Immature natural killer cell (primary cell): ENCODE measurements around the gene RAET1L. TPM values are rescaled to one million over a fixed set of nuclear protein-coding genes. Genes with fewer than 3 reads are reported as not detected.
"Not testable (repeated sequence)": the region's sequence is repeated elsewhere in the genome, so short reads cannot be mapped to it uniquely, and the experiment has no call there.

Source experiments
- DNase-seq, 3 donors: peaks; one replicate each; pipeline ENCODE4 v3.0.0; 2022; ENCODE audit warnings: mixed read lengths in 1 of 3
- H3K27ac Mint-ChIP-seq, 6 donors: one replicate each; pipeline ENCODE4 v1.8.0; 2020; ENCODE audit warnings: mixed read lengths in 6 of 6, mild to moderate bottlenecking in 5 of 6, inconsistent platforms in 4 of 6, moderate library complexity in 3 of 6
- H3K27me3 Mint-ChIP-seq, 3 donors: one replicate each; pipeline ENCODE4 v1.8.0; 2020 to 2021; ENCODE audit warnings: low read depth in 3 of 3, mild to moderate bottlenecking in 3 of 3, mixed read lengths in 3 of 3, moderate library complexity in 3 of 3, inconsistent platforms in 1 of 3
- H3K36me3 Mint-ChIP-seq, 3 donors: one replicate each; pipeline ENCODE4 v1.8.0; 2020; ENCODE audit warnings: mixed read lengths in 3 of 3, inconsistent platforms in 2 of 3, mild to moderate bottlenecking in 2 of 3
- H3K4me1 Mint-ChIP-seq, 2 donors: one replicate each; pipeline ENCODE4 v1.8.0; 2020; ENCODE audit warnings: inconsistent platforms in 2 of 2, mild to moderate bottlenecking in 2 of 2, mixed read lengths in 2 of 2, moderate library complexity in 1 of 2
- H3K4me3 Mint-ChIP-seq, 5 donors: one replicate each; pipeline ENCODE4 v1.8.0; 2020; ENCODE audit warnings: mild to moderate bottlenecking in 5 of 5, mixed read lengths in 5 of 5, inconsistent platforms in 3 of 5, moderate library complexity in 3 of 5
- H3K9me3 Mint-ChIP-seq, 6 donors: one replicate each; pipeline ENCODE4 v1.8.0; 2020; ENCODE audit warnings: mild to moderate bottlenecking in 6 of 6, mixed read lengths in 6 of 6, inconsistent platforms in 4 of 6, moderate library complexity in 3 of 6
- polyA plus RNA-seq, 3 donors: library from polyadenylated mRNA; unstranded; fragments of 300-500 nt; fragmentation: Illumina TruSeq; gene quantifications; one replicate each; pipeline ENCODE4 v1.2.3, GENCODE V29; 2021

Gene RAET1L
- polyA plus RNA-seq, 3 donors from 2014 or later = not detected

GRCh38 chr6:150004783-150005717, 20.3 kb downstream of the RAET1L start:
- peak; percentile 87 to 89 (median 88) for DNase-seq
- Mint-ChIP-seq H3K4me1 (peaks cover 39 to 50% of the 10 kb centered on the region in 2 donors), H3K27me3 (peaks cover 2 to 12% (median 9%) of the 10 kb centered on the region in 3 donors), H3K9me3 (no peaks in the 10 kb centered on the region), H3K36me3 (no peaks in the 10 kb centered on the region), H3K27ac (peak overlapping the region; percentile 72 to 97 (median 94)), H3K4me3 (peak overlapping the region; percentile 91 to 97 (median 96))

- Mint-ChIP-seq H3K4me3 (peak overlapping the region; percentile 91 to 97 (median 96)), H3K9me3 (no peaks in the 10 kb centered on the region), H3K4me1 (peaks cover 39 to 50% of the 10 kb centered on the region in 2 donors), H3K27ac (peak overlapping the region; percentile 41 to 97 (median 90)), H3K27me3 (peaks cover 2 to 12% (median 9%) of the 10 kb centered on the region in 3 donors), H3K36me3 (peaks cover 0 to 4% (median 0%) of the 10 kb centered on the region in 3 donors)
- peak; percentile 36 to 67 (median 41) for DNase-seq
These were observed 21.1 kb downstream of the RAET1L start for GRCh38 chr6:150004101-150004782.

DNA sequence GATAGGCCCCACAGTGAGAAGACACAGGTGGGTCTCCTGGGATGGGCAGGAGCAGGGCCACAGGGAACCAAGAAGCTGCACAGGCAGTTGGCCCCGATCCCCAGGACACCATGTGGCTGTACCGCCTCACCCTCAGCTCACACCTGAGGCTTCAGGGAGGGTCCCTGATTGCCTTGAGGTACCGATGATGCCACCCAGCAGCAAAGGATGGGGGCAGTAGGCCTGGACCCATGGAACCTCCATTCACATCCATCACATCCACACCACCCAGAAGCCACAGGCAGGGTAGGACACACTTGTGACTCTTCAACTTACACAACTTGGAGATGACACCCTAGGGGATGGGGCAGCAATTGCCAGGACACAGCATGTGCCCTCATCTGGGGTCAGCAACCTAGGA, 21.7 kb downstream of the RAET1L start:
- peaks cover 39 to 50% of the 10 kb centered on the region in 2 donors for H3K4me1 Mint-ChIP-seq
- H3K4me3 Mint-ChIP-seq = peak overlapping the region; percentile 91 to 97 (median 96)
- not testable (repeated sequence) for DNase-seq, H3K36me3 Mint-ChIP-seq, H3K9me3 Mint-ChIP-seq
- peak overlapping the region in 3 of 6 donors; percentile 41 to 97 (median 92) for H3K27ac Mint-ChIP-seq
- peaks cover 2 to 11% (median 9%) of the 10 kb centered on the region in 3 donors for H3K27me3 Mint-ChIP-seq

- H3K4me3 Mint-ChIP-seq = peak overlapping the region in 1 of 5 donors; percentile 29
- no peaks in the 10 kb centered on the region for H3K9me3 Mint-ChIP-seq
- peaks cover 39 to 50% of the 10 kb centered on the region in 2 donors for H3K4me1 Mint-ChIP-seq
- DNase-seq = no peak
- H3K27ac Mint-ChIP-seq = peak overlapping the region in 1 of 6 donors; percentile 20
- H3K36me3 Mint-ChIP-seq = peaks cover 0 to 4% (median 0%) of the 10 kb centered on the region in 3 donors
- peaks cover 2 to 9% (median 4%) of the 10 kb centered on the region in 3 donors for H3K27me3 Mint-ChIP-seq
These were observed 22.6 kb downstream of the RAET1L start for GRCh38 chr6:150002710-150003109.

DNA sequence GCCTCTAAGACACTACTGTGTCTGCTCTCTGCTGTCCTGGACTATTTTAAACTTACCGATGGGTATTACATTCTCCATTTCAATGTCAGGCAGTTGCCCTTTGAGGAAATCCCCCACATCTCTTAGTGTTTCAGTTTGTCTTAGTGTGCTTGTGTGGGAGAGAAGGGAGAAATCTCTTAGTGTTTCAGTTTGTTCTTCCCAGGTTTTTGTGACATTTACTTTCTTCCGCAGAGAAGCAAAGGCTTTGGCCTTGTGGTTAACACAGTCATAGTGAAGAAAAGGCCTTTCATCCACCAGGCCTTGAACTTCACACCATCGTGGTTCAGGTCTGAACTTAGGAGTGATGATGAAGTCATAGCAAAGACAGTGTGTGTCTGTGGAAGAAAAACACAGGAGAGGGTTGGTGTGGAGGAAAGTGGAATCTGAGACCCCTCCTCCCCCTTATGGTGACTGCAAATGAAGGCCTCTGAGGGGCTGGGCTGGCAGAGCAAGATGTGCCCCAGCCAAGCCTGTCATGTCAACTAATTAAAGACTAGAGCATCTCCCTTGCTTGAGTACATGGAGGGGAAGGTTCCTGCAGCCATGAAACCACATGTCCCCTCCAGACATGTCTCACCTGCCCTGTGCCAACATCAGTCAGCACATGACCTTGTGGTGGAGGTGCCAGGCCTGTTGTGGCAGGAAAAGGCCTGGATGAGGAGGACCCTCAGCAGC, 23.9 kb downstream of the RAET1L start:
- Mint-ChIP-seq H3K4me1 (peaks cover 39 to 50% of the 10 kb centered on the region in 2 donors), H3K4me3 (peak overlapping the region; percentile 5 to 45 (median 35)), H3K36me3 (peaks cover 0 to 4% (median 0%) of the 10 kb centered on the region in 3 donors), H3K27me3 (peaks cover 2 to 9% (median 5%) of the 10 kb centered on the region in 3 donors), H3K27ac (peak overlapping the region; percentile 31 to 86 (median 60)), H3K9me3 (no peaks in the 10 kb centered on the region)
- DNase-seq = peak; percentile 35 to 47 (median 36)

DNA sequence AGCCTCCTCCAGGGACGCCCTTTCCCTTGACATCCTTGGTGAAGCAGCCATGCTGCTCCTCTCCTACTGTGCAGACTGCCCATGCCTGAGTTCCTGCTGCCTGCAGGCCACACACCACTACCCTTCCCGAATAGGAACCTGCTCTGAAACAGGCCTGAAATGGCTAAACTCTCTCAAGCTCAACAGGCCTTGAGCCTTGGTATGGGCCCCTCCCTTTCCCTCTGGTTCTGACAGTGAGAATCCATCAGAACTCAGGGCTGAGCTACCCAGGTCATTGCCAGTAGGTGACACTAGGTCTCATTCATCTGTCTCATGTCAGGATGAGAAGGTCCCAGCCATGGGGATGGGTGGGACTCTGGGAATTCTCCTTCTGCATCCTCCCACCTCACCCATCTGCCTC, 25.7 kb downstream of the RAET1L start:
- peak overlapping the region in 2 of 6 donors; percentile 41 to 47 for H3K27ac Mint-ChIP-seq
- no peaks in the 10 kb centered on the region for H3K9me3 Mint-ChIP-seq
- H3K27me3 Mint-ChIP-seq = peaks cover 5 to 8% (median 5%) of the 10 kb centered on the region in 3 donors
- peak overlapping the region in 1 of 5 donors; percentile 3 for H3K4me3 Mint-ChIP-seq
- DNase-seq = no peak
- H3K4me1 Mint-ChIP-seq = peaks cover 32 to 37% of the 10 kb centered on the region in 2 donors
- peaks cover 0 to 4% (median 0%) of the 10 kb centered on the region in 3 donors for H3K36me3 Mint-ChIP-seq

DNA sequence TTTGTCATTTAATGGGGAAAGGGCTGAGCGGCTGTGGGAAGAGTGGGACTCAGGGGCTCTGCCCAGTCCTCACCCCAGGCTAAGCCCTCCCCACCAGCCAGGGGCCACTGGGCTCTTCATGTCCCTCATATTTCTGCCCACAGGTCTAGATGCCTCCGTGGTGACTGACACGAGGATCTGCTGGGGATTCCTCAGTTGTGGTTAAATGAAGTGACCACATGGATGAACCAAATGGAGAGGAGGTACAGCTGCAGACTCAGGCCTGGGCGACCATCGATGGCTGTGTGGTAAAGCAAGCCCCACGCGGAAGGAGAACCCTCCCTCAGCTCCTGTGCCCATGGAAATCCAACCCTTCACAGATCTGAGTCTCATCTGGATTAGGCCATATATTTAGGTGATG, 29.4 kb downstream of the RAET1L start:
- Mint-ChIP-seq H3K9me3 (no peaks in the 10 kb centered on the region), H3K4me1 (peaks cover 17 to 19% of the 10 kb centered on the region in 2 donors), H3K4me3 (no peak overlapping the region), H3K36me3 (peaks cover 0 to 4% (median 3%) of the 10 kb centered on the region in 3 donors), H3K27me3 (peaks cover 13 to 22% (median 13%) of the 10 kb centered on the region in 3 donors), H3K27ac (no peak overlapping the region)
- DNase-seq = no peak

GRCh38 chr6:149995235-149995750, 30.0 kb downstream of the RAET1L start:
- peaks cover 0 to 4% (median 3%) of the 10 kb centered on the region in 3 donors for H3K36me3 Mint-ChIP-seq
- H3K4me1 Mint-ChIP-seq = peaks cover 16 to 19% of the 10 kb centered on the region in 2 donors
- no peak for DNase-seq
- H3K9me3 Mint-ChIP-seq = no peaks in the 10 kb centered on the region
- H3K27ac Mint-ChIP-seq = no peak overlapping the region
- peaks cover 13 to 25% (median 18%) of the 10 kb centered on the region in 3 donors for H3K27me3 Mint-ChIP-seq
- H3K4me3 Mint-ChIP-seq = no peak overlapping the region

DNA sequence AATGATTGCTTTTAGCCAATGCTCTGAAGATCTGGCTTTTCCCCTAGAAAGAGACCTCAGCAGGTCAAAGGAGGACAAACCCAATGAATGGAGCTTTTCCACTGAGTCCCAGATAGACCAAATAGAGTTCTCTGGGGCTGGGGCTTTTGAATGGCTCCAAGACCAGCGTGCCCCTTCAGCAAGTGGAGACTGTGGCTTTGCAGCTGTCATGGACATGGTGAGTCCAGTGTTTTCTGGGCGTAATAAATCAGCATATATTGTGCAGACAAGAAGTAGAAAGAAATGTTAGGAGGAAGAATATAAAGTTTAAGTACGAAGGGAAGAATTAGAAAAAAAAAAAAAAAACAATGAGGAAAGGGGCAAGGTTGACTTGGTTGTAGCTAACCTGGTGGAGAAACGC, 33.5 kb downstream of the RAET1L start:
- H3K27ac Mint-ChIP-seq = no peak overlapping the region
- peaks cover 0 to 3% (median 0%) of the 10 kb centered on the region in 3 donors for H3K36me3 Mint-ChIP-seq
- peak overlapping the region in 3 of 5 donors; percentile 68 to 79 (median 76) for H3K4me3 Mint-ChIP-seq
- peaks cover 23 to 33% of the 10 kb centered on the region in 2 donors for H3K4me1 Mint-ChIP-seq
- H3K27me3 Mint-ChIP-seq = peaks cover 32 to 46% (median 37%) of the 10 kb centered on the region in 3 donors
- DNase-seq = no peak
- H3K9me3 Mint-ChIP-seq = peaks cover 0 to 11% (median 5%) of the 10 kb centered on the region in 6 donors

DNA sequence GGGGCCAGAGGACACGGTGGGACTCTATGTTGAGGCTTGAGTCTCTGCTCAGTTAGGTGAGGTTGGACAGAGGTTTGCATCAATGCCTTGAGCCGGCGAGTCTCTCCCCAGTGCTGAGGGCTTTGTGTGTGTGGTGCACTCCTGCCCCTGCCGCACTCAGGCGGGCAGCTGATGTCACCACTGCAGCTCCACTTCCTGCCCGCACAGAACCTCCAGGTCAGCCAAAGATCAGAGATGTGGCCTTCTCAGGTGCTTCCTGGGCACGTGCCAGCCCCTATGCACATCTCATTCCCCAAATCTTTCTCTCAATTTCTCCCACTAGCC, 33.9 kb downstream of the RAET1L start:
- H3K9me3 Mint-ChIP-seq = peaks cover 0 to 11% (median 5%) of the 10 kb centered on the region in 6 donors

GRCh38 chr6:149990661-149991471, 34.5 kb downstream of the RAET1L start:
- Mint-ChIP-seq H3K4me3 (peak overlapping the region; percentile 68 to 79 (median 71)), H3K4me1 (peaks cover 23 to 33% of the 10 kb centered on the region in 2 donors), H3K27me3 (peaks cover 39 to 52% (median 40%) of the 10 kb centered on the region in 3 donors), H3K36me3 (peaks cover 0 to 3% (median 0%) of the 10 kb centered on the region in 3 donors), H3K27ac (peak overlapping the region in 1 of 6 donors; percentile 17), H3K9me3 (peaks cover 0 to 11% (median 5%) of the 10 kb centered on the region in 6 donors)
- peak in 2 of 3 donors; percentile 19 to 30 for DNase-seq

More for the DNA sequence above, 33.9 kb downstream of the RAET1L start:
- Mint-ChIP-seq H3K27me3 (peaks cover 35 to 47% (median 40%) of the 10 kb centered on the region in 3 donors), H3K27ac (peak overlapping the region in 1 of 6 donors; percentile 17), H3K4me1 (peaks cover 23 to 33% of the 10 kb centered on the region in 2 donors), H3K4me3 (peak overlapping the region; percentile 68 to 79 (median 70))
- DNase-seq = peak in 1 of 3 donors; percentile 22
- not testable (repeated sequence) for H3K36me3 Mint-ChIP-seq

GRCh38 chr6:149990212-149990660, 35.1 kb downstream of the RAET1L start:
- no peak for DNase-seq
- H3K9me3 Mint-ChIP-seq = peaks cover 0 to 11% (median 5%) of the 10 kb centered on the region in 6 donors
- H3K36me3 Mint-ChIP-seq = peaks cover 0 to 3% (median 0%) of the 10 kb centered on the region in 3 donors
- peak overlapping the region; percentile 68 to 79 (median 71) for H3K4me3 Mint-ChIP-seq
- peaks cover 40 to 58% (median 43%) of the 10 kb centered on the region in 3 donors for H3K27me3 Mint-ChIP-seq
- H3K4me1 Mint-ChIP-seq = peaks cover 23 to 33% of the 10 kb centered on the region in 2 donors
- H3K27ac Mint-ChIP-seq = no peak overlapping the region
